GM18520 (cell line): ENCODE results near the gene GATA2.

ENCODE experiments used
- ATAC-seq: cut with Tn5 transposase; IDR thresholded peaks from one replicate; pipeline ENCODE4 v1.9.1; 2021; ENCODE audit not compliant: unreplicated experiment

The GATA2 gene

DNA sequence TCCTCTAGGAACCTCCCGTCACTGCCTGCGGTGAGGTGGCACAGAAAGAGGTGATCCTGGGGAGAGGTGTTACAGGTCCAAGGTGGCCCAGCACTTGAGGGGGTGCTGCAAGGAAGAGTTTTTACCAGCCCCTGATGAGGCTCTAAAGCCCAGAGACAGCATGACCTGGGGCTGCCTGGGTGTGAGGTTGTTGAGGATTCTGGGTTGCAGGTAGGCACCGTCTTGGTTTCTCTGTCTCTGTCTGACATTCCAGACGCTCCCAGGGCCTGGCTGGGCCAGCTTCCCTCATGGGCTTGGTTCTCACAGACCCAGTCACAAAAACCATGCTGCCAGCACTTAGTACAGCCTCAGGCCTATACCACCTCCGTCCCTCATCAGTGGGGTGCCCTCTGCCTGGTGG is 57.4 kb downstream of the GATA2 start:
- ATAC-seq: no peak

DNA sequence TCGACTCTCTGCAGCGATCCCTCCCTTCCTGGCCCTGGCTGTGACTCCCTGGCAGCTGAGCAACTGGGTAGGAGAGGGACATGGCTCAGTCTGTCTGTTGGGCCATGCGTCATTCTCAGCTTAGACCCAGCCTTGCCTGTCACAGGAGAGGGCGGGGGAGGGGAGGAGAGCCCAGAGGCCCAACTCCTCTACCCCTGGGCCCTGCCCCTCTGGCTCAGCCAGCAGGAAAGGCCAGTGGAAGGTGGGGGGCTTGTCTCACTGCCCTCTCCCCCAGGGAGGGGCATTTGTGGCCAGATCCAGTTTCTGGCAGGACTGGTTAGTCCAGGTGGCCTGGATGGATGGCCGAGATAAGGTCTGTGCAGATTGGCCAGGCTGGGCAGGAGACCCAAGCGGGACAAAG is 57.9 kb downstream of the GATA2 start:
- no peak for ATAC-seq

- ATAC-seq: no peak
Measured at GRCh38 chr3:128434524-128434923, 58.5 kb downstream of the GATA2 start.

GRCh38 chr3:128433837-128434165 is 59.2 kb downstream of the GATA2 start:
- no peak for ATAC-seq

DNA sequence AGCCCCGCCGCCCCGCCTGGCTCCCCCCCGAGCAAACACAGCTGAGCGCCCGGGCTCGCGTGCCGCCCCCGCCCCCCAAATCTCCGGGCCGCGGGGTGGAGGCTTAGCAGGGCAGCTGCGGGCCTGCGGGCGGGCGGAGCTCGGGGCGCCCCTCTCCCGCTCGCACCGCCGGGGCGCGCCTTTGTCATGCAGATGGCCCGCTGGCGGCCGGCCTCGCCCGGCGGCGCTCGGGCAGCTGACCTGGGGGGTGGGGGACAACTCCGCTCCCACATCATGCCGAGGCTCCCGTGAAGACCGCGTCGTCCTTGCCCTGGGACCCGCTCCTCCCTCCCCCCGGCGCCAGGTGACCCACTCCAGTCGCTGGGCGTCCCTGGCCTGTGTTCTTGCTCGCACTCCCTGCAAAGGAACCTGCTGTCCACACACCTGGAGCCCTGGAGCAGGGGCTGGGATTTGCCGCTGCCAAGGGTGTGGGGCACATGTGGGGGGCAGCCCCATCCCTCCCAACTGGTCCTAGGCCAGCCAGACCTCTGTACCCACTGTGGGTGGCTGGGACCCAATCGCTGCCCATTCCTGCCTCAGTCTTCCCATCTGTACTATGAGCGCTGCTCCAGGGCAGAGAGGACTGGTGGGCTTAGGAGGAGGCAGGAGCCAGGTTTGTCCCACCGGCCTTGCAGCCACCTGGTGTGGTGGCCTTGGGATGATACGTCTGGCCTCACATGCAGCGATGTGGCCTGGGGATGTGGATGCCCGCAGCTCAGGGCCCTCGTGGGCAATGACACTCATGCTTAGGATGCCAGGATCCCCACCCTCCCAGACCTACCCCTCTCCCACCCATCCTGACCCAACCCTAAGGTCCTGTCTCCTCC is 59.8 kb downstream of the GATA2 start:
- no peak for ATAC-seq

DNA sequence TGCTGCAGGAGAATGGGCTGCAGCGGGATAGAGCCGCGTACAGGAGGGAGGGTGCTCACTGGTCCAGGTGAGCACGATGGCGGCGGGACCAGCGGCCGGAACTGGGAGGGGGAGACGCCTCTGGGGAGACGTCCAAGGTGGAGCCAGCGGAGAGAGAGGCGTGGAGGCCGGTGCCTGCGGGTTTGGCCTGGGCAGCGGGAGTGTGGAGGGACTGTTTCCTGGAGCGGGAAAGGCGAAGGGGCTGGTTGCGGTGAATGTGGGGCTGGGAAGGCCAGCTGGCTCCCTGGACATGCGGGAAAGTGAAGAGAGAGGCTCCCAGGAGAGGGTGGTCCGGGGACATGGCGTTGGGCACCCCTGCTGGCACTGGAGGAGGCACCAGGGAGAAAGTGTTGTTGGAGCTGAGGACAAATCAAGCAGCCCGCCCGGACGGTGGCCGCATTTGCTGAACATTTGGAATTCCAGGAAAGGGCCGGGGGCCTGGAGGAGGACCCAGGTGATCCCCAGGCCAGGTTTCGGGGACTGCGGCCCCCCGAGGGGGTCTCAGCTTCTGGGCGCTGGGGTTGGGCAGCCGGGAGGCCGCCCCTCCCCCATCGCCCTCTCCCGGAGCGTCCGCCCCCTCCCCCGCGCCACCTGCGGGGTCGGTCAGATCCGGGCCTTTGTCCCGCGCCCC is 60.6 kb downstream of the GATA2 start:
- ATAC-seq: no peak

GRCh38 chr3:128431803-128432300 is 61.1 kb downstream of the GATA2 start:
- ATAC-seq: no peak

DNA sequence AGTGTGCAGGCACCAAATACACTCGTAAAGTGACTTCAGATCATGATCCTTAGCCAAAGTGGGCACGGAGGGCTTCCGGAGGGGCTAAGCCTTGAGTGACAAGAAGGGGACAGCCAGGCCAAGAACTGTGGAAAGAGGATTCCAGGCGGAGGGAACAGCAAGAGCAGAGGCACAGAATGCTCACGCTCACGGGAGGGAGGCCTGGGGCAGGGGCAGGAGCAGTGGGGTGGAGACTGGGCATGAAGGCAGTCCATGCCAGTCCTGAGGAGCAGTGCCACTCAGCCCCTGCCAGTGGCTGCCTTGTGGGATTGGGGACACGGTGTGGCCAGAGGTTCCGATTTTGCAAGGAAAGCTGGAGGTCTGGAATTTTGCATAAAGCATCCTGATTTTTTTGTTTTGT is 62.3 kb downstream of the GATA2 start:
- no peak for ATAC-seq

GRCh38 chr3:128430301-128430700 is 62.7 kb downstream of the GATA2 start:
- no peak for ATAC-seq

- no peak for ATAC-seq
Measured at GRCh38 chr3:128429751-128430150, 63.2 kb downstream of the GATA2 start.
